Upper lobe of left lung (tissue), 6 donors: ENCODE measurements around the gene TMEM62. TPM values are rescaled to one million over a fixed set of nuclear protein-coding genes. Genes with fewer than 3 reads are reported as not detected.

Experiments used
- ATAC-seq, 2 donors: fragments of 200-7000 bp; cut with Tn5 transposase; one replicate each; pipeline ENCODE4 v1.9.1; 2022; ENCODE audit warnings: mild to moderate bottlenecking in 2 of 2, moderate library complexity in 2 of 2; ENCODE audit not compliant: low FRiP score in 2 of 2
- DNase-seq, 2 donors: peaks; one replicate each; pipeline ENCODE4 v3.0.0-alpha.2; 2019 to 2020
- H3K27ac ChIP-seq, 4 donors: fragments of 200-600 bp; sonication (generic); one replicate each; pipeline ENCODE4 v1.5.1; 2016 to 2019
- H3K27me3 ChIP-seq, 4 donors: fragments of 200-600 bp; sonication (generic); one replicate each; pipeline ENCODE4 v1.5.1; 2017 to 2019
- H3K36me3 ChIP-seq, 4 donors: fragments of 200-600 bp; sonication (generic); one replicate each; pipeline ENCODE4 v1.5.1; 2016 to 2019
- H3K4me1 ChIP-seq, 4 donors: fragments of 200-600 bp; sonication (generic); one replicate each; pipeline ENCODE4 v1.5.1; 2018 to 2019
- H3K4me3 ChIP-seq, 4 donors: fragments of 200-600 bp; sonication (generic); one replicate each; pipeline ENCODE4 v1.5.1; 2017 to 2019; ENCODE audit warnings: mild to moderate bottlenecking in 2 of 4, moderate library complexity in 1 of 4
- H3K9me3 ChIP-seq, 4 donors: fragments of 200-600 bp; sonication (generic); one replicate each; pipeline ENCODE4 v1.5.1; 2018 to 2019
- EP300 ChIP-seq, 4 donors: sonication (generic); formaldehyde crosslinking; IDR thresholded peaks; one replicate each; pipeline ENCODE4 v1.5.1; 2017; ENCODE audit warnings: antibody characterized with exemption in 4 of 4, control low read depth in 2 of 4
- POLR2A ChIP-seq, 4 donors: fragments of 450-650 bp; IDR thresholded peaks; one replicate each; pipeline ENCODE4 v1.5.1; 2016 to 2017; ENCODE audit warnings: antibody characterized with exemption in 4 of 4, mild to moderate bottlenecking in 2 of 4
- POLR2AphosphoS5 ChIP-seq, 2 donors: sonication (generic); formaldehyde crosslinking; IDR thresholded peaks; one replicate each; pipeline ENCODE4 v1.5.1; 2017; ENCODE audit warnings: antibody characterized with exemption in 2 of 2
- WGBS, 2 donors: methylation state at CpG; one replicate each; pipeline ENCODE4 v1.1.5; 2017 to 2018; 5-methylcytosine and 5-hydroxymethylcytosine counted together
- total RNA-seq, 6 donors: library from RNA; depleted of rRNA in 4 of 6; stranded (reverse); fragments of >200 nt in 4 of 6; gene quantifications; one replicate each; pipeline versions ENCODE4 v1.1.0 to v1.2.1, GENCODE V29; 2016 to 2021
- TF ChIP-seq, protein P1 (sequence below), 6 experiments: fragments of 450-650 bp in 4 of 6; fragments of 200-600 bp in 2 of 6; sonication (generic) in 2 of 6; IDR thresholded peaks; one replicate each; pipeline ENCODE4 v1.5.1; 2016 to 2019; ENCODE audit warnings: antibody characterized with exemption in 6 of 6
- donor health status: DM: no; HTN: no; CAD: no; lungs with moderate emphysema.
- donor health status: DM: no; HTN: yes; CAD: no; lungs with severe emphysema.

TMEM62 gene
- total RNA-seq, 6 donors from 2014 or later: 20.9 to 45.1 (median 25.1) TPM

DNA sequence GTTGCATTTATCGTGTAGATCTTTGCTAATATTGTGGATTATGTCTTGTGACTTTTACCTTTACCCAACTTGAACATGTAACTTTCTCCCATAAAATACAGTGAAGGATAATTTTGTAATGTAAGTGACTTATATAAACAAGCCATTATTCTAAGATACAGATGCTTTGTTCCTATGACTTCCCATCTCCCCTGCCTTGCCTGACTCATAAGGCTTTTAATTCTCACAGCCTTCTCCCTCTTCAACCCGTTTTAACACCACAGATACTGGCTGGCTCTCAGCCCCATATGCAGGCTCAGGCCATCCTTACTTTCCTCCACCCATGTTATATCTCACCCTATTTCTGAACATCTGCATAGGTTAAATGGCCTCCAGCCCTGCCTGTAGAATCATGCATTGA lies 55.9 kb downstream of the TMEM62 start:
- H3K4me1 ChIP-seq: peaks cover 6 to 24% (median 21%) of the 10 kb centered on the region in 4 donors
- no peaks in the 10 kb centered on the region for H3K27me3 ChIP-seq
- peaks cover 22 to 53% (median 46%) of the 10 kb centered on the region in 4 donors for H3K36me3 ChIP-seq
- DNase-seq: no peak
- H3K9me3 ChIP-seq: no peaks in the 10 kb centered on the region
- no peak for ATAC-seq
- TF ChIP-seq EP300 (IDR thresholded peaks at IDR 0.05) (no peak), POLR2A (IDR thresholded peaks at IDR 0.05) (no peak), POLR2AphosphoS5 (IDR thresholded peaks at IDR 0.05) (no peak)
- TF ChIP-seq, protein P1, sequence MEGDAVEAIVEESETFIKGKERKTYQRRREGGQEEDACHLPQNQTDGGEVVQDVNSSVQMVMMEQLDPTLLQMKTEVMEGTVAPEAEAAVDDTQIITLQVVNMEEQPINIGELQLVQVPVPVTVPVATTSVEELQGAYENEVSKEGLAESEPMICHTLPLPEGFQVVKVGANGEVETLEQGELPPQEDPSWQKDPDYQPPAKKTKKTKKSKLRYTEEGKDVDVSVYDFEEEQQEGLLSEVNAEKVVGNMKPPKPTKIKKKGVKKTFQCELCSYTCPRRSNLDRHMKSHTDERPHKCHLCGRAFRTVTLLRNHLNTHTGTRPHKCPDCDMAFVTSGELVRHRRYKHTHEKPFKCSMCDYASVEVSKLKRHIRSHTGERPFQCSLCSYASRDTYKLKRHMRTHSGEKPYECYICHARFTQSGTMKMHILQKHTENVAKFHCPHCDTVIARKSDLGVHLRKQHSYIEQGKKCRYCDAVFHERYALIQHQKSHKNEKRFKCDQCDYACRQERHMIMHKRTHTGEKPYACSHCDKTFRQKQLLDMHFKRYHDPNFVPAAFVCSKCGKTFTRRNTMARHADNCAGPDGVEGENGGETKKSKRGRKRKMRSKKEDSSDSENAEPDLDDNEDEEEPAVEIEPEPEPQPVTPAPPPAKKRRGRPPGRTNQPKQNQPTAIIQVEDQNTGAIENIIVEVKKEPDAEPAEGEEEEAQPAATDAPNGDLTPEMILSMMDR (IDR thresholded peaks at IDR 0.05): no peak
- H3K4me3 ChIP-seq: no peak overlapping the region
- 80 to 81% methylated on average over 2 of the region's 2 CpGs for WGBS, 2 donors
- no peak overlapping the region for H3K27ac ChIP-seq

- H3K27me3 ChIP-seq: no peaks in the 10 kb centered on the region
- WGBS, 2 donors: 67 to 73% methylated on average over 1 of the region's 1 CpG
- no peak for ATAC-seq
- no peaks in the 10 kb centered on the region for H3K9me3 ChIP-seq
- no peak for DNase-seq
- H3K36me3 ChIP-seq: peaks cover 30 to 61% (median 54%) of the 10 kb centered on the region in 4 donors
- no peak overlapping the region for H3K4me3 ChIP-seq
- H3K4me1 ChIP-seq: peaks cover 6 to 20% (median 20%) of the 10 kb centered on the region in 4 donors
- no peak overlapping the region for H3K27ac ChIP-seq
- TF ChIP-seq EP300 (IDR thresholded peaks at IDR 0.05) (no peak), POLR2A (IDR thresholded peaks at IDR 0.05) (no peak), POLR2AphosphoS5 (IDR thresholded peaks at IDR 0.05) (no peak)
- TF ChIP-seq, protein P1 (IDR thresholded peaks at IDR 0.05): no peak
These were observed 56.8 kb downstream of the TMEM62 start for GRCh38 chr15:43190178-43190577.

DNA sequence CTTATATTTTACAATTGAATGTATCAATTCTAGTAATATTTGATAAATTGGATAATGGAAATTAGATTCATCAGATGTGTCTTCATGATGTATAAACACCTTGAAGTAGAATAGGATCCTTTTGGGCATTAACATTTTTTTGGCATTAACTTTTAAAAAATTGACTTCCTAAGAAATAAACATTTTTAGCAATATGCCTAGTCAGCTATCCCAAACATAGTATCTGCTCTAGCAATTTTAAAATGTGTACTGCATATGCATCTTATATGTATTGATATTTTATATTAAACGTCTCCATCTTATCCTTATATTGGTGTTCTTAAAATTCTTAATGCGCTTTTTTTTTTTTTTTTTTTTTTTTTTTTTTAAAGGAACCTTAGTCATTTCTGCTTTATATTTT lies 60.3 kb downstream of the TMEM62 start:
- no peaks in the 10 kb centered on the region for H3K27me3 ChIP-seq
- ATAC-seq (no peak), DNase-seq (no peak)
- H3K36me3 ChIP-seq: peaks cover 34 to 93% (median 65%) of the 10 kb centered on the region in 4 donors
- no peak overlapping the region for H3K27ac ChIP-seq
- TF ChIP-seq POLR2A (IDR thresholded peaks at IDR 0.05) (no peak), EP300 (IDR thresholded peaks at IDR 0.05) (no peak), POLR2AphosphoS5 (IDR thresholded peaks at IDR 0.05) (no peak)
- TF ChIP-seq, protein P1 (IDR thresholded peaks at IDR 0.05): no peak
- H3K4me1 ChIP-seq: peaks cover 0 to 12% (median 0%) of the 10 kb centered on the region in 4 donors
- peaks cover 0 to 3% (median under 1%) of the 10 kb centered on the region in 4 donors for H3K9me3 ChIP-seq
- 85 to 91% methylated on average over 2 of the region's 2 CpGs for WGBS, 2 donors
- no peak overlapping the region for H3K4me3 ChIP-seq

- WGBS, 2 donors: 88% methylated on average over 2 of the region's 2 CpGs
- no peak for ATAC-seq
- peaks cover 34 to 85% (median 61%) of the 10 kb centered on the region in 4 donors for H3K36me3 ChIP-seq
These were observed 61.4 kb downstream of the TMEM62 start for GRCh38 chr15:43194795-43195194.

More at GRCh38 chr15:43194795-43195194, 61.4 kb downstream of the TMEM62 start:
- Histone ChIP-seq H3K4me3 (no peak overlapping the region), H3K27me3 (no peaks in the 10 kb centered on the region), H3K4me1 (peaks cover 0 to 3% (median 0%) of the 10 kb centered on the region in 4 donors), H3K27ac (no peak overlapping the region), H3K9me3 (peaks cover 0 to 4% (median 1%) of the 10 kb centered on the region in 4 donors)
- DNase-seq: no peak
- TF ChIP-seq POLR2A (IDR thresholded peaks at IDR 0.05): no peak
- TF ChIP-seq, protein P1 (IDR thresholded peaks at IDR 0.05): no peak
- TF ChIP-seq EP300 (IDR thresholded peaks at IDR 0.05): no peak
- TF ChIP-seq POLR2AphosphoS5 (IDR thresholded peaks at IDR 0.05): no peak
